HG03159 (cell line): ENCODE data around the gene PALLD.
"Not testable (repeated sequence)": the region's sequence is repeated elsewhere in the genome, so short reads cannot be mapped to it uniquely, and the experiment has no call there.

Source experiments
- ATAC-seq: cut with Tn5 transposase; IDR thresholded peaks from one replicate; pipeline ENCODE4 v1.9.1; 2021; ENCODE audit warnings: mild to moderate bottlenecking, moderate library complexity; ENCODE audit not compliant: unreplicated experiment

PALLD gene

GRCh38 chr4:168777277-168777965 lies 280.6 kb downstream of the PALLD start:
- no peak for ATAC-seq

- ATAC-seq: no peak
Observed at GRCh38 chr4:168781341-168781740, 284.5 kb downstream of the PALLD start.

GRCh38 chr4:168781926-168782325 lies 285.1 kb downstream of the PALLD start:
- ATAC-seq: no peak

DNA sequence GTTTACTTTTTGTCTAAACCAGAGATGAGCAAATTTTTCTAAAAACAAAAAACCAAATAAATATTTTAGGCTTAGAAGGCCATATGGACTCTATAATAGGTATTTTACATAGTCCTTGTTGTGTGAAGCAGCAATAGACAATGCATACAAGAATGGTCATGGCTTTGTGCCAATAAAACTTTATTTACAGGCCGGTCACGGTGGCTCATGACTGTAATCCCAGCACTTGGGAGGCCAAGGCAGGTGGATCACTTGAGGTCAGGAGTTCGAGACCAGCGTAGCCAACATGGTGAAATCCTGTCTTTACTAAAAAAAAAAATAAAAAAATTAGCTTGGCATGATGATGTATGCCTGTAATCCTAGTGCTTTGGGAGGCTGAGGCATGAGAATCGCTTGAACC lies 285.6 kb downstream of the PALLD start:
- no peak for ATAC-seq

DNA sequence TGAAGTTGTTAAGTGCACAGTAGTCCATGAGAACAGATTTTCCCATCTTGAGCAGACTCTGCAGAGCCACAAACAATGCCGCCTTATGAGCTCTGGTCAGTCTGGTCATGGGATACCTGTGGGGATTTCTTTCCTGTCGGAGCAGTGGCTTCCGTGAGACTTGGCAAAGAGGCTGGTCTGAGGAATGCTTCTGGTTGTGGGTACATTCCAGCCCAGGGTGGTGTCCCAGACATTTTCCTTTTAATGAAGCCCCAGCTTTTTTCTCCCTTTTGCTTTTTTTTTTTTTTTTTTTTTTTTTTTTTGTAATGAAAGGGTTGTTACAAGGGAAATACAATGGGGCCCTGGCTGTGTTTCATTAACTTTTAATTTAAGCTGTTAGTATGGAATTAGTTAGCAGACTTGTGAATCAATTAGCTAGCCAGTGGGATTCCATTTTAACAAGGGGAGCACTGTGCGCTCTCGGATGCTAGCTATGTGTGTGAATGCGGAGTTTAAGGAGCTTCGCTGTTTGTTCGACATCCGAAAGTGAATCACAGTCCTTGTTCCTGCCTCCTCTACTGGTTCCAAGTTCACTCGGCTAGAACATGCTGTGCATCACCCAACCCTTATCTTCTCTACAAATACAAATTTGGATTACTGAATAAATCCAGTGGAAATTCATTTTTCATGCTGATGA lies 288.1 kb downstream of the PALLD start:
- ATAC-seq: no peak

DNA sequence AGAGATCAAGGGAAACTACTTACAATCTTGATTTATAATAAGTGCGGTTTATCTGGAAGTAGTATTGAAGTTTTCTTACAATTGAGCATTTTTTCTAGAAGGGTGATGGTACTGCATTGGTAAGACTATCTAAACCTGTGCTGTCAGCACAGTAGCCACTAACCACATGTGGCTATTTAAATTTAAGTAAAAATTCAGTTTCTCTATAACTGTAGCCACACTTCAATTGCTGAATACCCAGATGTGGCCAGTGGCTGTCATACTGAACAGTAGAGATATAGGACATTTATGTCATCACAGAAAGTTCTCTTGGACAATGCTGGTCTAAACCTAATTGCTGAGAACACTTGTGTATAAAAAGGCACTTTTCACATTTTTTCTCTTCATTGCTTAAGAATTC lies 290.5 kb downstream of the PALLD start:
- no peak for ATAC-seq

- ATAC-seq: no peak
Observed at GRCh38 chr4:168787801-168788595, 291.1 kb downstream of the PALLD start.

DNA sequence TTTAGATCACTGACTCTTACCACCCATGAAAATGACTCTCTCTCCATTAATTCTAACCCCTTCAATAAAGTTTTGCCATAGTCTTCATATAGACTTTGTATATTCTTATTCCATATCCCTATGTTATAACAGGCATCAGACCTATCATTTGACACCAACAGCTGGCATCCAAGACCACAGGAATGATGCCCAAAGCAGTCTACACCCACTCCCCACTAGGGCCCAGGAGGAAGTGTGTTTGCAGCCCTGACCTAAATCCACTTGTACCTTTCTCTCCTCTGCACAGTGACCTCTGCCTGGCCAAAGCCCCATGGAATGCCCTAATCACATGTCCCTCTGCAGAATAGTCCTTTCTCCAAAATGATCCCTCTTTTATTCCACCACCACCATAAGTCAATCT lies 294.0 kb downstream of the PALLD start:
- no peak for ATAC-seq

GRCh38 chr4:168791376-168791775 lies 294.5 kb downstream of the PALLD start:
- ATAC-seq: no peak

GRCh38 chr4:168793542-168793941 lies 296.7 kb downstream of the PALLD start:
- no peak for ATAC-seq

- no peak for ATAC-seq
Observed at GRCh38 chr4:168794092-168794707, 297.3 kb downstream of the PALLD start.

DNA sequence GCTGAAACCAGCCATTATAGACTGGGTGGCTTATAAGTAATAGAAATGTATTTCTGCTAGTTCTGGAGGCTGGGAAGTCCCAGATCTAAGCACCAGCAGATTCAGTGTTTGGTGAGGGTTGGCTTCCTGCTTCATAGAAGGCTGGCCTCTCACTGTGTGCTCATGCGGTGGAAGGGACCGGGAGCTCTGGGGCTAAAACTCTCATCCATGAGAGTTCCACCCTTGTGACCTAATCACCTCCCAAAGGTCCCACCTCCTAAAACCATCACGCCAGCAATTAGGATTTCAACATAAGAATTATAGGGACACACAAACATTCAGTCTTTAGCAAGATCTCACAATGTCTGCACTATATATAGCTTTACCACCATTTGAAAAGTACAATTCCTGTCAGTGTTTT lies 298.0 kb downstream of the PALLD start:
- no peak for ATAC-seq

DNA sequence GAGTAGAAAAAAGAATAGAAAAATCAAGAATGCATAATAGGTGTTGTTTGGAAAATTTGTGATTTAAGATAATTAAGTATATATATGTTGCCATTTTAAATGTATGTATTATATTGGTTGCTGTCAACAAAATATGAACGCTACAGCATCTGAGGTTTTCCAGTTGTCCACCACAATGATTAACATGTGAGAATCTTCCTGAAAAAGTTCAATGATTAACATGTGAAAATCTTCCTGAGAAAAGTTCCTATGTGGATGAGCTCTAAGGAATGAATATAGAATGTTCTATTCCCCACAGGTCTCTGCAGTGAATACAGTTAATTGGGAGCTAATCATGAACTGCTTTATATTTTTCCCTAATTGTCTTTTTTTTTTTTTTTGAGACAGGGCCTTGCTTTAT lies 298.5 kb downstream of the PALLD start:
- no peak for ATAC-seq

DNA sequence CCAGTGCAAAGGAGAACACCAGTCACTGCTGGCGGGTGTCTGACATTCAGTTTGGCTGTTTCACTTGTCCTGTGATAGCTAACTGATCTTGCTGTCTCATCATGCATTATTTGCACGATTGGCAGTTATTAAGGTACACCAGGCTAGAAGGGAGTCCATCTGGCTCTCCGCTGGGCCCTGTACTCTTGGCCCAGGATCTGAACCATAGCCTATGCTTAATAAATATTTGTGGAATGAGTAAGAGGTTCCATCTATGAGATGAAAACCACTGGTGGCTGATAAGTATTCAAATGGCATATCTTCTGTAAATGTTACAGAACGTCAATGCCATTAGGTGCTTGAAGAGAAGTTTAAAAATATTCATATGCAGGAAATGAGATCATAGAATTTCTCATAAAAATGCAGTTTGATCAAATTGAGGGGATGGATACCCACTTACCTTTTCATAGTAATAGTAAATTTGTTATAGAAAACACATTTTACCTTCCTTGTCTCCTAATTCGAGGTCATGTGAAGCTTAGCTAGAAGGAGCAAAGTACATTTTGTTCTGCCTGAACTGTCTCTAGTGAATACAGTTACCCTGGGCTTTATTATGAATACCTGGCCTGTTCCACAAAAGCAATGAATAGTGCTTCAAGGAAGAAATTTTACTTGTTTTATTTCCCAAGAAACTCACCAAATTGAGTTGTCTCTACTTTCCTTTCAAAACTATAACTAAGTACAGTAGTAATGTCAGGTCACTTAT lies 299.7 kb downstream of the PALLD start:
- no peak for ATAC-seq

- ATAC-seq: no peak
Observed at GRCh38 chr4:168797194-168797593, 300.3 kb downstream of the PALLD start.

DNA sequence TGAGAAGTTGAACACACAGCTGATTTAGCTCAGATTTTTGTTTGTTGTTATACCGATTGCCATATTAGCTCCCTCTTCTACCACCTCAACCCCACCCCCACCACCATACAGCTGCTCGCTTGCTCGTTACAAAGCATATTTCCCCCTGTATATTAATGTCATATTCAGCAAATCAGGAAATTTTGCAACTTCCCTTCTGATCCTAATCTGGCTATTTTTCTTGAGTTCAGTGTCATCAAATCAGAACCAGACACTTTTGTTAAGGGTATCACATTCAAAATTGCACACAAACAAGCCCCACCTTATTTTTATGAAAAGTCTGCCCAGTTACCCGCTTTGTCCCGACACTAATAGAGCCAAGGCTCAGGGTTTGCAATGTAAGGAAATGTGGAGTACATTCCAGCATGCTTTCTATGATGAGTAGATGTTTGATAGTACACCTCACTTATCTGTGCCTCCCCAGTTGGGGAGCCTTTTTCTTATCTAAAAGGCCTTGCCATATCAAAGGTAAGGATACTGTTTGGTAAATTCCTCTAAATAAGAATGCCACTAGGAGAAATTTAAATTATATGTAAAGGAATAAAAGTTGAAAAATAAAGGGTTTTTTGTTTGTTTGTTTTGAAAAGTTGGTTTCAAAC lies 301.0 kb downstream of the PALLD start:
- ATAC-seq: no peak

DNA sequence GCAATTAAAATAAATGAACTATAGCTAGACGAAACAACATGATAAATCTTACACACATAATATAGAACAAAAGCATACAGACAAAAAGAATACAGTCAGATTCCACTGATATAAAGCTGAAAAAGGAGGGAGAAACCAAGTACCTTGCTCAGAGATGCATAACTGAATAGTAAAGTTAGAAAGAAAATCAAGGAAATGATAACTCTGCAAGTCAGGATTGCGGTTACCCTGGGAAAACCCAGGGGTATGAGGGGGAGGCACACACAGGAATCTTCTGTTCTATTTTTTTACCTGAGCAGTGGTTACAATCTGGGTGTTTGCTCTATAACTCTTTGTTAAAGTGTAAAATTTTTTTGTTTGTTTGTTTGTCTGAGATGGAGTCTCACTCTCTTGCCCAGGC lies 304.1 kb downstream of the PALLD start:
- no peak for ATAC-seq

GRCh38 chr4:168802222-168802621 lies 305.4 kb downstream of the PALLD start:
- no peak for ATAC-seq

- ATAC-seq: not testable (repeated sequence)
Observed at GRCh38 chr4:168803052-168803451, 306.2 kb downstream of the PALLD start.

DNA sequence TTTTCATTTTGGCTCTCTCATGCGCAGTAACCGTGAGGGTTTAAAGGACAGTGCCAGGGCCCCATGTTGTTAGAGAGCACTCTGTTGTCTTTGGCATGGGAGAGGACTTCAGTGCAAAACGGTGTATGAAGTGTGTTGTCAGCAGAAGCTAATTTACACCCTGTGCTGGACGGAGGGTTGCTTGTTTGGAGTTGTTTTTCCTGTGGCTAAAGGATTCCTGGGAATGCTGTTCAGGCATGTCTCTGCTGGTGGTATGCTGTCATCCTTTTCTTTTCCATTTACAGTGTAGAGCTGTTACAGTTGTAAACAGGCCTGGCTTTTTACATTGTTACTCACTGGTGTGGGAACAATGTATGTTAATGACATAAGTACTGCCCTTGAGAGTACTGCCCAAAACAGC lies 306.9 kb downstream of the PALLD start:
- no peak for ATAC-seq
